SH-SY5Y (cell line): ENCODE data around the gene CUL1.

ENCODE experiments used
- GATA2 ChIP-seq: IDR thresholded peaks from 2 replicates; pipeline ENCODE4 v1.6.1; 2011; ENCODE audit warnings: mild to moderate bottlenecking, low read depth, low read length
- GATA3 ChIP-seq: IDR thresholded peaks from 2 replicates; pipeline ENCODE4 v1.6.1; 2011; ENCODE audit warnings: low read depth, mild to moderate bottlenecking, low read length, moderate library complexity

The CUL1 gene

GRCh38 chr7:148789220-148789619 is 90.5 kb downstream of the CUL1 start:
- TF ChIP-seq GATA2 (no peak), GATA3 (no peak)

DNA sequence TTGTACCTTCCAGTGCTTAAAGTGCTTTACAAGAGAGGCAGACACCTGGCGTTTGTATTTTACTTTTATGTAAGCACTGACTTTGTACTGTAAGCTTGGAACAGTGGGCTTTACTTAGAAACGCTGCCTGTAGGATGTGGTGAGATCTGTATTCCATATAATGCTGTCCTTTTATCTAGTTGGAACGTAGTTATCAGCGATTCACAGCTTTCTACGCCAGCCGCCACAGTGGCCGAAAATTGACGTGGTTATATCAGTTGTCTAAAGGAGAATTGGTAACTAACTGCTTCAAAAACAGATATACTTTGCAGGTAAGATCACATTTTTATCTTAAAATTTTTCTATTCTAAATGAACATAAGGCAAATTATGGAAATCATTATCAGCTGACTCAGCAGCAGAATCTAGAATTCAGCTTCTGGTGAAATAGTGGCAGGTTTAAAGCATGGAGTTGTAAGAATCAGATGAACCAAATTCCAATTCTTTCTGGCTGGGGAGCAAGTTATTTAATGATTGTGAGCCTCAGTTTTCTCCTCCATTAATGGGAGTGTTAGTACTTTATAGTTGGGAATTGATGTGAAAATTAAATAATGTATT is 91.5 kb downstream of the CUL1 start:
- TF ChIP-seq GATA3 (no peak), GATA2 (no peak)

DNA sequence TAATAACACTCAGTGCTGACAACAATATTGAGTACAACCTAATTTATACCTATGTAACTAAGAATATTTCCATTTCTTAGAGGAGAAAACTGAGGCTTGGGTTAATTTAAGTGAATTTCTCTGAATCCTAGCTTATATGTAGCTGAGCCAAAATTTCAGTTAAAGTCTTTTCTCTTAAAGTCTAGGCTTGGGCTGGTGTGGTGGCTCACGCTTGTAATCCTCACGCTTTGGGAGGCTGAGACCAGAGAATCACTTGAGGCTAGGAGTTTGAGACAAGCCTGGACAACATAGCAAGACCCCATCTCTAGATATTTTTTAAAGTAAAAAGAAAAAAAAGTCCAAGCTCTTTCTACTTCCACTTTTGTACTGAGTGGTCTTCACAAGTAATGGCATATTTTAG is 92.1 kb downstream of the CUL1 start:
- no peak for TF ChIP-seq GATA2
- TF ChIP-seq GATA3, result no peak

DNA sequence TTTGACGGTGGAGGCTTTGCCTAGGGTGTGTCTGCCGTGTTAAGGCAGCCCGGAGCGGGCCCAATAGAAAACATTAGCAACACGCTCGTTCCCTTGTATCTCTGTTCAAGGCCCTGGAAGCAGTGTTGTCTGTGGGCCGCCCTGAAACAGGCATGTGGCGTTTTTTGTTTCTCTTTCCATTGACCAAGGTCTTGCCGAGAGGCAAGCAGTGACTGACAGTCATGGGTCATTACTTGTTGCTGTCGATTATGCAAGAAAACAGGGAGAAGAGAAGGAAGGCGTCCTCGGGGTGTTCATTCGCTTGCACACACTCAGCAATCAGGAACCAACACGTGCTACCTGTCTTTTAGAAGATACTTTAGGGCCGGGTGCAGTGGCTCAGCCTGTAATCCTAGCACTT is 92.8 kb downstream of the CUL1 start:
- no peak for TF ChIP-seq GATA3
- TF ChIP-seq GATA2, result no peak

DNA sequence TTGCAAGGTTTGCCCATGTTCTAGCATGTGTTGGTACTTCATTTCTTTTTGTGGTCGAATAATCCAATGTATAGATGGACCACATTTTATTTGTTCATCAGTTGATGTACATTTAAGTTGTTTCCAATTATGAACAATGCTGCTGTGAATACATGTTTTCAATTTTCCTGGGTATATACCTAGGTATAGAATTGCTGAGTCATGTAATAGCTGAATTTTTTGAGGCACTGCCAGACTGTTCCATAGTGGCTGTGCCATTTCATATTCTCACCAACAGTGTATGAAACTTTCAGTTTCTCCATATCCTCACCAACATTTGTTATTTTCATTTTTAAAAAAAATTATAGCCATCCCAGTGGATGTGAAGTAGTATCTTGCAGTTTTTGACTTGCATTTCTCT is 94.9 kb downstream of the CUL1 start:
- no peak for TF ChIP-seq GATA3
- TF ChIP-seq GATA2, result no peak

GRCh38 chr7:148794476-148794875 is 95.8 kb downstream of the CUL1 start:
- TF ChIP-seq GATA3 (no peak), GATA2 (no peak)

GRCh38 chr7:148796841-148797240 is 98.1 kb downstream of the CUL1 start:
- no peak for TF ChIP-seq GATA3
- no peak for TF ChIP-seq GATA2

GRCh38 chr7:148799893-148800555 is 101.3 kb downstream of the CUL1 start:
- no peak for TF ChIP-seq GATA2
- TF ChIP-seq GATA3, result no peak

DNA sequence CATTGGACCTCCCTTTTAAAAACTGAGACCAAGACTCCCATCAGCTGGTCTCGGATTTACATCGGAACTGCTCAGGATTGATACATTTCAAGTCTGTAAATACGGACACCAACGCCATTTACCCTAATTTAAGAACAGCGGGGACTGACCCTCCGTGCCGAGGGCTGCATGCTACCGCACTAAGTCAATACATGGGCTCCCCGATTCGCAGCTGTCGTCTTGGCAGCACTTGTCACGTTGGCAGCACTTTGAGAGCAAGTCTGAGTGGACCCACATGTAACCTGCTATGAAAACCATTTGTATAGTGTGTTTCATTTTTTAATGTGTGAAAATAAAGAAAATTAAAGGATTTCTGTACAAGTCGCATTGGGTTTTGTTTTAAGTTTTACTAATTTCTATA is 102.0 kb downstream of the CUL1 start:
- TF ChIP-seq GATA3 (no peak), GATA2 (no peak)

DNA sequence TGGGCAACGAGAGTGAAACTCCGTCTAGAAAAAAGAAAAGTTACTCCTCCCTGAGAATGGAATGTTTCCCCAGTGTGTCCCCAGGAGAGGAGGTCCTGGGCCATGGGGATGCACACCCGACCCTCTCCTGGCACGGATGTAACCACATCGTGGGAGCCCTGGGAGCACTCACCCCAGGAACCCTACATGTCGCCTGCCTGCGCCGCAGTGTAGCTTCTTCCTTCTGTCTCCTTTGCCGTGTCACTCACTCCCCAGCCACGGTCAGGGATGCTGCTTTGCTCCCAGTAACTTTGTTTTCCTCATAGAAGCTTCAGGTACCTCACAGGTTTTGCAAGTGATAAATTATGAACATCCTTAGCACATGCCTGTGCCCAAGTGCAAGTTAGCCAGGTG is 103.4 kb downstream of the CUL1 start:
- TF ChIP-seq GATA2 (no peak), GATA3 (no peak)

- TF ChIP-seq GATA2 (no peak), GATA3 (no peak)
These were observed 104.4 kb downstream of the CUL1 start for GRCh38 chr7:148803094-148803493.

DNA sequence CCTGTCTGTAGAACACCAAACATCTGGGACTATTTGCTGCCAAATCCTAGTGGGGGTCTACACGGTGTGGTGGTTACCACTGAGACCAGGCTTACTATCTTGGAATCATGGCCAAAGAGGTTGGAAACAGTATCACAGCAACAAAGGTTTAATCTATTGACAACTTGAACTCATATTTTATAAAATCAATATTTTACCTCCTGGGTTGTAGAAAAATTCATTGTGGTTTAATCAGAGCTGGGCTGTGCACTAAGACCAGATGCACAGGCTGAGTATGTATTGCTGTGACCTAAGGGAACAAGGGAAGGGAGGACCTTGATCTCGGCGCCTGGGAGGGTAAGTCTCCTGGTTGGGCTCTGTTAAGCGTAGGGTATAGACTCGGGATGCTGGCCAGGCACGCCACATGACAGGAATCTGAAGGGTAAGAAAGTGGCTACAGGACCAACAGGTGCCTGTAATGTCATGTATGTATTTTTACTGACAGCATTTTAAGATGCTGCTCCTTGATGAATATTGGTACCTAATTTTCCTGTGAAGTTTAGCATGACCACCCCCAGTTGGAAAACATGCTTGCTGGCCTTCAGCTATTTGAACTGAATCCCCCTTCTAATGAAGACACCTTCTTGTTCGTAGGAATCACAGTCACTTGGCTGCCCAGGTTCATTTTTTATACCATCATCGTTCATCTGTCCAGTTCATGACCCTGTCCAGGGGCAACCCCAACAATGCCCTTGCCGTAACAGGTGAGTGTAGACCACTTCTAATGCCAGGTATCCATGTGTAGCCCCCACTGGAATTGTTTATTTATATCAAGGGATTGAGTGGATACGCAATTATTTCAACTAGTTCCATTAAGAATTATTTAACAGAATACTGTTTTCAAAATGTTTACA is 105.9 kb downstream of the CUL1 start:
- TF ChIP-seq GATA3 (no peak), GATA2 (no peak)

DNA sequence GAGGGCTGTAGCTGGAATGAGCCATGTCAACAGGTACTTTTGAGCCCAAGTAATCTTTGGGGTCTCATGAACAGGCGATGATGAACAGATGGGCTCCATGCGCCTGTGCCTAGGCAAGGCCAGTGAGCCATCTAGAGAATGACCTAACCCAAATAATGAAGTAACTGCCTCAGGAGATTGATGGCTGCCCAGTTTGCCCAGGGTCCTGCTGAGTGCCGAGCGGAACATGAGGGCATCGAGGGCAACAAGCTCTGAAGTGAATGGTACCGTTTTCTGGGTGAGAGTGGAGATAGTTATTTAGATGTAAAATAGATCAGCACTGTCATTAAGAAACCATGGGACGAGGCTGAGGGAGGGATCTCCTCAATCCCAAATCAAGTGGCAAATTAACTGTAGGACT is 107.5 kb downstream of the CUL1 start:
- no peak for TF ChIP-seq GATA3
- TF ChIP-seq GATA2, result no peak

- TF ChIP-seq GATA2 (no peak), GATA3 (no peak)
These were observed 108.7 kb downstream of the CUL1 start for GRCh38 chr7:148807436-148807835.

GRCh38 chr7:148809856-148810255 is 111.2 kb downstream of the CUL1 start:
- TF ChIP-seq GATA3, result no peak
- TF ChIP-seq GATA2, result no peak
